B cell (primary cell): ENCODE data around the gene WDR73. TPM values are rescaled to one million over a fixed set of nuclear protein-coding genes. Genes with fewer than 3 reads are reported as not detected.

Experiments used
- ATAC-seq: fragments of 200-7000 bp; cut with Tn5 transposase; one replicate; pipeline ENCODE4 v1.10.0; 2021; ENCODE audit warnings: low read depth, mild to moderate bottlenecking, moderate number of reproducible peaks, moderate library complexity
- CTCF ChIA-PET: fragments of 350-600 bp; sonication (Branson Sonifier 250); formaldehyde crosslinking; loops from one replicate; lab custom pipeline; 2021; ENCODE audit warnings: antibody characterized with exemption, inconsistent platforms; lab: Charles Lee
- POLR2A ChIA-PET: fragments of 350-600 bp; sonication (Branson Sonifier 250); formaldehyde crosslinking; loops from one replicate; lab custom pipeline; 2021; ENCODE audit warnings: antibody characterized with exemption; lab: Charles Lee
- DNase-seq: peaks from one replicate; pipeline ENCODE4 v3.0.0; 2013
- H2AFZ ChIP-seq: 2 replicates; pipeline ENCODE4 v1.6.1; 2012; ENCODE audit warnings: mild to moderate bottlenecking, low read depth, low read length; ENCODE audit not compliant: insufficient read depth, poor library complexity, severe bottlenecking
- H3K27ac ChIP-seq, 2 donors: 1 replicate in 1 of 2; 2 replicates in 1 of 2; pipeline ENCODE4 v1.5.1; 2012 to 2013; ENCODE audit warnings: low read length in 2 of 2, mild to moderate bottlenecking in 2 of 2, moderate library complexity in 1 of 2
- H3K27me3 ChIP-seq, 4 experiments: fragments of 200-600 bp in 1 of 4; sonication (generic) in 1 of 4; replicated peaks in 1 of 4; 1 replicate in 2 of 4; 2 replicates in 2 of 4; pipeline versions ENCODE4 v1.6.1 to v1.7.0; 2013 to 2016; ENCODE audit warnings: low read length in 3 of 4, mild to moderate bottlenecking in 2 of 4, mixed read lengths in 1 of 4, moderate library complexity in 1 of 4; ENCODE audit not compliant: insufficient read depth in 4 of 4, control insufficient read depth in 3 of 4; ENCODE audit errors: control extremely low read depth in 1 of 4
- H3K36me3 ChIP-seq, 2 experiments: replicated peaks in 1 of 2; 1 replicate in 1 of 2; 2 replicates in 1 of 2; pipeline versions ENCODE4 v1.6.1 to v1.7.1; 2013; ENCODE audit warnings: low read length in 1 of 2; ENCODE audit not compliant: insufficient read depth in 2 of 2, control insufficient read depth in 1 of 2; ENCODE audit errors: control extremely low read depth in 1 of 2, extremely low read depth in 1 of 2
- H3K4me1 ChIP-seq, 2 donors: fragments of 200-600 bp in 1 of 2; sonication (generic) in 1 of 2; 1 replicate in 1 of 2; 2 replicates in 1 of 2; pipeline versions ENCODE4 v1.5.1 to v1.6.1; 2013 to 2017; ENCODE audit warnings: low read length in 2 of 2; ENCODE audit not compliant: control insufficient read depth in 2 of 2, insufficient read depth in 2 of 2
- H3K4me2 ChIP-seq: replicated peaks from 2 replicates; pipeline ENCODE3; 2012; ENCODE audit warnings: mild to moderate bottlenecking, low read depth, low read length; ENCODE audit not compliant: poor library complexity, severe bottlenecking
- H3K4me3 ChIP-seq, 5 experiments: fragments of 200-600 bp in 1 of 5; sonication (generic) in 1 of 5; 1 replicate in 3 of 5; 2 replicates in 2 of 5; pipeline versions ENCODE4 v1.5.1 to v1.7.0; 2011 to 2016; ENCODE audit warnings: low read length in 4 of 5, mild to moderate bottlenecking in 4 of 5, low read depth in 2 of 5, control low read depth in 1 of 5, moderate library complexity in 1 of 5; ENCODE audit not compliant: insufficient read depth in 1 of 5; ENCODE audit errors: control extremely low read depth in 1 of 5, extremely low read depth in 1 of 5
- H3K79me2 ChIP-seq: fragments of 200-600 bp; sonication (generic); one replicate; pipeline ENCODE4 v1.6.0; 2016; ENCODE audit warnings: low read length; ENCODE audit not compliant: control insufficient read depth, insufficient read depth
- H3K9ac ChIP-seq: fragments of 200-600 bp; sonication (generic); 2 replicates; pipeline ENCODE4 v1.6.1; 2017; ENCODE audit warnings: mild to moderate bottlenecking, low read length, moderate library complexity
- H3K9me3 ChIP-seq, 3 donors: one replicate each; pipeline versions ENCODE4 v1.6.1 to v1.7.1; 2013; ENCODE audit warnings: low read length in 2 of 3; ENCODE audit not compliant: control insufficient read depth in 2 of 3, insufficient read depth in 1 of 3; ENCODE audit errors: control extremely low read depth in 1 of 3
- H4K20me1 ChIP-seq: 2 replicates; pipeline ENCODE4 v1.6.0; 2012; ENCODE audit warnings: mild to moderate bottlenecking, low read length; ENCODE audit not compliant: insufficient read depth, control insufficient read depth, poor library complexity, severe bottlenecking
- H3K27ac Mint-ChIP-seq: one replicate; pipeline ENCODE4 v1.8.0; 2021; ENCODE audit warnings: mixed read lengths
- H3K27me3 Mint-ChIP-seq: one replicate; pipeline ENCODE4 v1.8.0; 2021; ENCODE audit warnings: mixed read lengths
- H3K4me1 Mint-ChIP-seq: one replicate; pipeline ENCODE4 v1.8.0; 2021; ENCODE audit warnings: mixed read lengths
- H3K4me3 Mint-ChIP-seq: one replicate; pipeline ENCODE4 v1.8.0; 2021; ENCODE audit warnings: mixed read lengths
- H3K9me3 Mint-ChIP-seq: one replicate; pipeline ENCODE4 v1.8.0; 2022; ENCODE audit warnings: mixed read lengths; ENCODE audit not compliant: insufficient read depth
- CTCF ChIP-seq: fragments of 200-600 bp; IDR thresholded peaks from one replicate; pipeline ENCODE4 v1.8.0; 2022; ENCODE audit warnings: antibody characterized with exemption, mild to moderate bottlenecking
- EZH2 ChIP-seq: IDR thresholded peaks from 2 replicates; pipeline ENCODE4 v1.6.1; 2012; ENCODE audit warnings: borderline replicate concordance, low read depth, mild to moderate bottlenecking, moderate library complexity, low read length; ENCODE audit not compliant: insufficient read depth, poor library complexity, severe bottlenecking
- WGBS: methylation state at CpG from one replicate; pipeline ENCODE4 v1.1.5; 2013; ENCODE audit warnings: missing lambda C conversion rate; ENCODE audit not compliant: insufficient coverage; 5-methylcytosine and 5-hydroxymethylcytosine counted together
- intact Hi-C: fragments of 100-400 bp; cut with micrococcal nuclease; formaldehyde crosslinking; loops from one replicate; pipeline ENCODE4 v1.10.0; 2022
- polyA plus RNA-seq: library from polyadenylated mRNA; depleted of rRNA; stranded (reverse); fragments of >200 nt; gene quantifications from 2 replicates; pipeline ENCODE4 v1.2.3, GENCODE V29; 2012
- total RNA-seq, 2 donors: library from RNA; stranded (reverse); fragments of 120-200 nt in 1 of 2; gene quantifications; 1 replicate in 1 of 2; 2 replicates in 1 of 2; pipeline versions ENCODE4 v1.2.3 to v1.2.4, GENCODE V29; 2013 to 2022

Gene WDR73
- total and polyA plus RNA-seq, 2 donors (not counting 1 experiment from before 2014, with no cell fraction given) = 21.0 to 43.4 TPM

- no peak overlapping the region for H3K4me3 ChIP-seq
- DNase-seq (no peak), ATAC-seq (no peak)
- TF ChIP-seq EZH2 = no peak
- TF ChIP-seq CTCF = no peak
- Mint-ChIP-seq H3K27me3 (no peaks in the 10 kb centered on the region), H3K9me3 (no peaks in the 10 kb centered on the region), H3K4me1 (no peaks in the 10 kb centered on the region), H3K4me3 (no peak overlapping the region), H3K27ac (peak overlapping the region; percentile 28)
- H2AFZ ChIP-seq = no peak overlapping the region
- no peak overlapping the region for H3K27ac ChIP-seq
- no CpG with 5 or more reads among the region's 2 CpGs for WGBS
- no peaks in the 10 kb centered on the region for H3K9me3 ChIP-seq
- H3K79me2 ChIP-seq = no peaks in the 10 kb centered on the region
- no peaks in the 10 kb centered on the region for H4K20me1 ChIP-seq
- ChIA-PET CTCF (interaction anchor here (1.2 kb wide), 1 partner anchor 12 kb away, joined by 3 read pairs; the partner anchor contains the start of gene WDR73), POLR2A (no interaction called here)
- peaks cover 0 to 42% of the 10 kb centered on the region in 2 experiments for H3K36me3 ChIP-seq
- intact Hi-C loops = no loop called here
- no peak overlapping the region for H3K4me2 ChIP-seq
- H3K27me3 ChIP-seq = no peaks in the 10 kb centered on the region
- no peaks in the 10 kb centered on the region for H3K4me1 ChIP-seq
- no peak overlapping the region for H3K9ac ChIP-seq
Measured at GRCh38 chr15:84666373-84666772, 12.3 kb upstream of the WDR73 start.

- POLR2A ChIA-PET = interaction anchor here (0.6 to 0.8 kb wide), 2 partner anchors 50 to 70 kb away, joined by 3 read pairs; no protein-coding TSS in a partner anchor
- no peak for ATAC-seq
Measured at GRCh38 chr15:84661001-84661400, 6.9 kb upstream of the WDR73 start.

More at GRCh38 chr15:84661001-84661400, 6.9 kb upstream of the WDR73 start:
- H3K4me1 ChIP-seq = peaks cover 12 to 16% of the 10 kb centered on the region in 2 donors
- no peak overlapping the region for H3K4me3 Mint-ChIP-seq
- no peaks in the 10 kb centered on the region for H3K9me3 Mint-ChIP-seq
- no peak overlapping the region for H3K4me3 ChIP-seq
- H4K20me1 ChIP-seq = no peaks in the 10 kb centered on the region
- H3K9ac ChIP-seq = no peak overlapping the region
- H3K9me3 ChIP-seq = no peaks in the 10 kb centered on the region
- 98% methylated on average over 10 of the region's 10 CpGs for WGBS
- no peak overlapping the region for H3K4me2 ChIP-seq
- H3K27me3 Mint-ChIP-seq = no peaks in the 10 kb centered on the region
- intact Hi-C loops = no loop called here
- H3K79me2 ChIP-seq = no peaks in the 10 kb centered on the region
- no peak for DNase-seq
- H3K27ac ChIP-seq = no peak overlapping the region
- H3K27me3 ChIP-seq = no peaks in the 10 kb centered on the region
- H3K4me1 Mint-ChIP-seq = peaks cover 22% of the 10 kb centered on the region
- H3K27ac Mint-ChIP-seq = no peak overlapping the region
- peaks cover 0 to 6% of the 10 kb centered on the region in 2 experiments for H3K36me3 ChIP-seq
- H2AFZ ChIP-seq = no peak overlapping the region
- no peak for TF ChIP-seq CTCF
- TF ChIP-seq EZH2 = no peak
- CTCF ChIA-PET = no interaction called here
